Measurements from ENCODE around the gene DNAJC16.

The DNAJC16 gene

DNA sequence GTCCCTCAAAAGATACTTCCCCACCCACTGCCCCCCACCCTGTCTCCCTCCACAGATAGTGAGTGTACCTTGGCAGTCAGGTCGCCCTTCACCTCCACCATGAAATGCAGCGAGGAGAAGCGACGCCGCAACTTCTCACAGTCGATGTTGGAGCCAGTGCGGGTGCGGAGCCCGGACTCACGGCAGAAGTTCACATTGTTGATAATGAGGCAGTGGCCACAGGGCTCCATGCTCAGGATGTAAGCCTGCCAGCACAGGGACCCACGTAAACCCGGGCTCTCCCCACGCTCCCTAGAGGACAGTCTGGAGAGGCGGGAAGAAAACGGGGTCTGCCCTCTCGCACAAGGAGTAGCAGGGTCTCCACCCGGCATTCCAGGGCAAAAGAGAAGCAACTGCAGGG, 19.8 kb upstream of the DNAJC16 start:
- H3K27me3 ChIP-seq (ENCODE audit: insufficient read depth, poor library complexity, severe bottlenecking) = no peaks in the 10 kb centered on the region
- H3K4me3 ChIP-seq (replicated peaks; ENCODE audit: insufficient read depth, low read length) = no peak overlapping the region
- H3K27ac ChIP-seq (replicated peaks) = no peak overlapping the region
- DNase-seq (ENCODE audit: low read depth in 1 of 2, low spot score in 1 of 2) = no peak
- TF ChIP-seq, protein P1, sequence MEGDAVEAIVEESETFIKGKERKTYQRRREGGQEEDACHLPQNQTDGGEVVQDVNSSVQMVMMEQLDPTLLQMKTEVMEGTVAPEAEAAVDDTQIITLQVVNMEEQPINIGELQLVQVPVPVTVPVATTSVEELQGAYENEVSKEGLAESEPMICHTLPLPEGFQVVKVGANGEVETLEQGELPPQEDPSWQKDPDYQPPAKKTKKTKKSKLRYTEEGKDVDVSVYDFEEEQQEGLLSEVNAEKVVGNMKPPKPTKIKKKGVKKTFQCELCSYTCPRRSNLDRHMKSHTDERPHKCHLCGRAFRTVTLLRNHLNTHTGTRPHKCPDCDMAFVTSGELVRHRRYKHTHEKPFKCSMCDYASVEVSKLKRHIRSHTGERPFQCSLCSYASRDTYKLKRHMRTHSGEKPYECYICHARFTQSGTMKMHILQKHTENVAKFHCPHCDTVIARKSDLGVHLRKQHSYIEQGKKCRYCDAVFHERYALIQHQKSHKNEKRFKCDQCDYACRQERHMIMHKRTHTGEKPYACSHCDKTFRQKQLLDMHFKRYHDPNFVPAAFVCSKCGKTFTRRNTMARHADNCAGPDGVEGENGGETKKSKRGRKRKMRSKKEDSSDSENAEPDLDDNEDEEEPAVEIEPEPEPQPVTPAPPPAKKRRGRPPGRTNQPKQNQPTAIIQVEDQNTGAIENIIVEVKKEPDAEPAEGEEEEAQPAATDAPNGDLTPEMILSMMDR (IDR thresholded peaks at IDR 0.05; ENCODE audit: insufficient read depth, low read length) = no peak
- no peak for TF ChIP-seq POLR2AphosphoS5 (IDR thresholded peaks at IDR 0.05; ENCODE audit: low read depth)
- TF ChIP-seq, protein P2, sequence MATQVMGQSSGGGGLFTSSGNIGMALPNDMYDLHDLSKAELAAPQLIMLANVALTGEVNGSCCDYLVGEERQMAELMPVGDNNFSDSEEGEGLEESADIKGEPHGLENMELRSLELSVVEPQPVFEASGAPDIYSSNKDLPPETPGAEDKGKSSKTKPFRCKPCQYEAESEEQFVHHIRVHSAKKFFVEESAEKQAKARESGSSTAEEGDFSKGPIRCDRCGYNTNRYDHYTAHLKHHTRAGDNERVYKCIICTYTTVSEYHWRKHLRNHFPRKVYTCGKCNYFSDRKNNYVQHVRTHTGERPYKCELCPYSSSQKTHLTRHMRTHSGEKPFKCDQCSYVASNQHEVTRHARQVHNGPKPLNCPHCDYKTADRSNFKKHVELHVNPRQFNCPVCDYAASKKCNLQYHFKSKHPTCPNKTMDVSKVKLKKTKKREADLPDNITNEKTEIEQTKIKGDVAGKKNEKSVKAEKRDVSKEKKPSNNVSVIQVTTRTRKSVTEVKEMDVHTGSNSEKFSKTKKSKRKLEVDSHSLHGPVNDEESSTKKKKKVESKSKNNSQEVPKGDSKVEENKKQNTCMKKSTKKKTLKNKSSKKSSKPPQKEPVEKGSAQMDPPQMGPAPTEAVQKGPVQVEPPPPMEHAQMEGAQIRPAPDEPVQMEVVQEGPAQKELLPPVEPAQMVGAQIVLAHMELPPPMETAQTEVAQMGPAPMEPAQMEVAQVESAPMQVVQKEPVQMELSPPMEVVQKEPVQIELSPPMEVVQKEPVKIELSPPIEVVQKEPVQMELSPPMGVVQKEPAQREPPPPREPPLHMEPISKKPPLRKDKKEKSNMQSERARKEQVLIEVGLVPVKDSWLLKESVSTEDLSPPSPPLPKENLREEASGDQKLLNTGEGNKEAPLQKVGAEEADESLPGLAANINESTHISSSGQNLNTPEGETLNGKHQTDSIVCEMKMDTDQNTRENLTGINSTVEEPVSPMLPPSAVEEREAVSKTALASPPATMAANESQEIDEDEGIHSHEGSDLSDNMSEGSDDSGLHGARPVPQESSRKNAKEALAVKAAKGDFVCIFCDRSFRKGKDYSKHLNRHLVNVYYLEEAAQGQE (IDR thresholded peaks at IDR 0.05; ENCODE audit: insufficient replicate concordance, low read depth) = no peak
- no peak for TF ChIP-seq GABPA (IDR thresholded peaks at IDR 0.05; ENCODE audit: low read depth)
- TF ChIP-seq SPI1 (IDR thresholded peaks at IDR 0.05; ENCODE audit: borderline replicate concordance, low read depth) = no peak

DNA sequence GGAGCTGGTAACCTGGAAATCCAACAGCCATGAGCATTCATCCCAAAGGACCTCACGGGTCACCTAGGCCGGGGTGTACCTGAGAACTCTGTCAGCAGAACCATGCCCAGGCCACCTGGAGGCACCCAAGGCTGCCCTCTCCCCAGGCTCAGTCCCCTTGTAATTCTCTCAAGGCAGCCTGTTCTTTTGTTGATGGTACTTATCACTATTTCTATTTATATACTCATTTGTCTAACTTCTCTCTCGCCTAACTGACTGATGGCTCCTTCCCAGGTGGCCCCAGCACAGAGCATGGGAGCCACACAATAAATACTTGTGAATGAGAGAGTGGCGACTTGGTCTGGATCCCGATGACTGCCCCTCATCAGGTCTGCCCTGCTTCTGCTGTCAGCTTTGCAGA, 19.4 kb upstream of the DNAJC16 start:
- no peaks in the 10 kb centered on the region for H3K27me3 ChIP-seq (ENCODE audit: insufficient read depth, poor library complexity, severe bottlenecking)
- H3K4me3 ChIP-seq (replicated peaks; ENCODE audit: insufficient read depth, low read length) = no peak overlapping the region
- H3K27ac ChIP-seq (replicated peaks) = no peak overlapping the region
- TF ChIP-seq SPI1 (IDR thresholded peaks at IDR 0.05; ENCODE audit: borderline replicate concordance, low read depth) = no peak
- TF ChIP-seq, protein P2 (IDR thresholded peaks at IDR 0.05; ENCODE audit: insufficient replicate concordance, low read depth) = no peak
- TF ChIP-seq GABPA (IDR thresholded peaks at IDR 0.05; ENCODE audit: low read depth) = no peak
- TF ChIP-seq POLR2AphosphoS5 (IDR thresholded peaks at IDR 0.05; ENCODE audit: low read depth) = no peak
- TF ChIP-seq, protein P1 (IDR thresholded peaks at IDR 0.05; ENCODE audit: insufficient read depth, low read length) = no peak
- no peak for DNase-seq (ENCODE audit: low read depth in 1 of 2, low spot score in 1 of 2)

DNA sequence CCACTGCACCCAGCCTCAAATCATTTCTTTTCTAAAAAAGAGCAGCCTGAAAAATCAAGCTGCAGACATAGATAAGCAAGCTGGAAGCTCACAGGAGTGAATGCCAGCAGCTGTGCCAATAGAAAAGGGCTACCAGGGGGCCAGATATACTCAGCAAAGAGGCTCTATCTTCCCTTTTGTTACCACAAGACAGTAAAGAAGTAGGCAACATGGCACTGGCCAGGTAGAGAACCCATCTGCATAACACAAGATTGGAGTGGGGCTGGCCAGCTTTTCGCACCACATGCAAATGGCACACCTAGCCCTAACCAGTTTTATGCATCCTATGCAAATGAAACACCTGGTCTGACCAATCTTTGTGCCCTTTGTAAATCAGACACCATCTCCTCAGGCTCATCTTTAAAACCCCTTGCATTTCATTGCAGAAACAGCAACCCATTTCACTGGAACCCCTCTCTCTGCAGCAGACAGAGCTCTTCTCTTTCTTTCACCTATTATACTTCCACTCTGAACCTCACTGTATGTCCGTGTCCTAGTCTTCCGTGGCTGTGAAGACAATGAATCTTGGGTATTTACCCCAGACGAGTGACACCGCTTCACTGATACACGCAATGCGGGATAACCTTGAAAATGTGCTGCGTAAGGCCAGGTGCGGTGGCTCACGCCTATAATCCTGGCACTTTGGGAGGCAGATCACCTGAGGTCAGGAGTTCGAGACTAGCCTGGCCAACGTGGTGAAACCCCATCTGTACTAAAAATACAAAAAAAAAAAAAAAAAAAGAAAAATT, 17.8 kb upstream of the DNAJC16 start:
- DNase-seq (ENCODE audit: low read depth in 1 of 2, low spot score in 1 of 2) = no peak
- no peak for TF ChIP-seq POLR2AphosphoS5 (IDR thresholded peaks at IDR 0.05; ENCODE audit: low read depth)
- no peak for TF ChIP-seq SPI1 (IDR thresholded peaks at IDR 0.05; ENCODE audit: borderline replicate concordance, low read depth)
- TF ChIP-seq, protein P1 (IDR thresholded peaks at IDR 0.05; ENCODE audit: insufficient read depth, low read length) = no peak
- TF ChIP-seq, protein P2 (IDR thresholded peaks at IDR 0.05; ENCODE audit: insufficient replicate concordance, low read depth) = no peak
- TF ChIP-seq GABPA (IDR thresholded peaks at IDR 0.05; ENCODE audit: low read depth) = no peak
- no peaks in the 10 kb centered on the region for H3K27me3 ChIP-seq (ENCODE audit: insufficient read depth, poor library complexity, severe bottlenecking)
- H3K4me3 ChIP-seq (replicated peaks; ENCODE audit: insufficient read depth, low read length) = no peak overlapping the region
- H3K27ac ChIP-seq (replicated peaks) = no peak overlapping the region

Data from HL-60 (cell line).